Gastrocnemius medialis (tissue), 4 donors: ENCODE results near the gene CACNA2D1.

Experiments
- CTCF ChIP-seq, 5 experiments: fragments of 450-650 bp in 3 of 5; fragments of 200-600 bp in 2 of 5; sonication (generic) in 2 of 5; IDR thresholded peaks in 4 of 5; conservative IDR thresholded peaks in 1 of 5; 1 replicate in 4 of 5; 2 replicates in 1 of 5; pipeline ENCODE4 v1.5.1; 2016 to 2019; ENCODE audit warnings: antibody characterized with exemption in 5 of 5, mild to moderate bottlenecking in 3 of 5, moderate library complexity in 3 of 5
- POLR2A ChIP-seq, 2 donors: fragments of 450-650 bp; IDR thresholded peaks; one replicate each; pipeline ENCODE4 v1.6.1; 2017; ENCODE audit warnings: antibody characterized with exemption in 2 of 2, mild to moderate bottlenecking in 2 of 2, moderate library complexity in 2 of 2

GRCh38 chr7:82183634-82184033, 259.9 kb downstream of the CACNA2D1 start:
- TF ChIP-seq CTCF (IDR thresholded peaks at IDR 0.05 in 4 of 5, conservative IDR thresholded peaks at IDR 0.05 in 1 of 5) (no peak), POLR2A (IDR thresholded peaks at IDR 0.05) (no peak)
